HCT116 (cell line): Measurements from ENCODE around the gene APELA. TPM values are rescaled to one million over a fixed set of nuclear protein-coding genes. Genes with fewer than 3 reads are reported as not detected.
A peak's percentile ranks its signal among the peaks of the same experiment; 100 is the strongest.
"Not testable (repeated sequence)": the region's sequence is repeated elsewhere in the genome, so short reads cannot be mapped to it uniquely, and the experiment has no call there.

Source experiments
- ATAC-seq: fragments of 200-7000 bp; cut with Tn5 transposase; 2 replicates; pipeline ENCODE4 v1.9.1; 2020; ENCODE audit warnings: mild to moderate bottlenecking, moderate library complexity
- BruUV-seq: library from RNA; stranded (reverse); fragments of 400-500 nt; replicated peaks from 2 replicates; lab custom pipeline; 2021; lab: Mats Ljungman, UMichigan
- CTCF ChIA-PET: fragments of 300-600 bp; sonication (Branson Sonifier 250); formaldehyde crosslinking; loops from one replicate; lab custom pipeline; 2021; ENCODE audit warnings: antibody characterized with exemption; lab: Charles Lee
- POLR2A ChIA-PET: fragments of 300-600, 350-600 bp; sonication (Branson Sonifier 250); formaldehyde crosslinking; loops from one replicate; lab custom pipeline; 2021; ENCODE audit warnings: antibody characterized with exemption; lab: Charles Lee
- RAD21 ChIA-PET, 2 experiments: fragments of 300-600 bp; sonication (Branson Sonifier 250); formaldehyde crosslinking; loops; one replicate each; lab custom pipeline; 2023; ENCODE audit warnings: low total read pairs in 2 of 2; ENCODE audit not compliant: uncharacterized antibody in 2 of 2, unreplicated experiment in 2 of 2, low non-redundant PET in 1 of 2; lab: Charles Lee
- DNase-seq: peaks from one replicate; pipeline ENCODE4 v3.0.0-alpha.2; 2010; ENCODE audit warnings: low read depth, low spot score
- H2AFZ ChIP-seq: fragments of 200-600 bp; shearing (Covaris generic), sonication (generic); 2 replicates; pipeline ENCODE4 v1.6.1; 2017; ENCODE audit warnings: low read depth, mixed run types, mixed read lengths, antibody characterized with exemption, low read length; ENCODE audit not compliant: poor library complexity, severe bottlenecking
- H3K27ac ChIP-seq: 2 replicates; pipeline ENCODE4 v1.5.1; 2012; ENCODE audit warnings: low read depth, low read length
- H3K27me3 ChIP-seq: fragments of 200-600 bp; sonication (generic); 2 replicates; pipeline ENCODE4 v1.6.1; 2016; ENCODE audit warnings: mixed run types, low read length, mixed read lengths; ENCODE audit not compliant: insufficient read depth
- H3K36me3 ChIP-seq, 2 experiments: fragments of 200-500 bp in 1 of 2; fragments of 200-600 bp in 1 of 2; sonication (Bioruptor generic) in 1 of 2; sonication (generic) in 1 of 2; 2 replicates each; pipeline versions ENCODE4 v1.5.1 to v1.6.1; 2014 to 2016; ENCODE audit warnings: low read length in 2 of 2, inconsistent platforms in 1 of 2, mixed read lengths in 1 of 2, mixed run types in 1 of 2; ENCODE audit not compliant: insufficient read depth in 2 of 2, control insufficient read depth in 1 of 2
- H3K4me1 ChIP-seq, 2 experiments: fragments of 200-600 bp in 1 of 2; sonication (generic) in 1 of 2; 2 replicates each; pipeline versions ENCODE4 v1.5.1 to v1.6.1; 2012 to 2017; ENCODE audit warnings: low read length in 2 of 2, inconsistent platforms in 1 of 2, mild to moderate bottlenecking in 1 of 2, mixed read lengths in 1 of 2, mixed run types in 1 of 2, moderate library complexity in 1 of 2; ENCODE audit not compliant: insufficient read depth in 2 of 2, control insufficient read depth in 1 of 2
- H3K4me2 ChIP-seq: fragments of 200-600 bp; sonication (generic); 2 replicates; pipeline ENCODE4 v1.6.1; 2017; ENCODE audit warnings: mixed run types, low read length, mixed read lengths
- H3K4me3 ChIP-seq, 2 experiments: fragments of 200-600 bp in 1 of 2; sonication (generic) in 1 of 2; replicated peaks in 1 of 2; 2 replicates each; pipeline ENCODE4 v1.5.1; 2011 to 2016; ENCODE audit warnings: low read length in 2 of 2, control low read depth in 1 of 2, low read depth in 1 of 2, mild to moderate bottlenecking in 1 of 2, mixed read lengths in 1 of 2, mixed run types in 1 of 2
- H3K79me2 ChIP-seq: fragments of 200-600 bp; sonication (generic); 2 replicates; pipeline ENCODE4 v1.6.1; 2017; ENCODE audit warnings: mild to moderate bottlenecking, mixed run types, low read length, moderate library complexity, mixed read lengths; ENCODE audit not compliant: insufficient read depth
- H3K9ac ChIP-seq: fragments of 200-600 bp; sonication (generic); 2 replicates; pipeline ENCODE4 v1.6.1; 2016; ENCODE audit warnings: low read length, mixed read lengths
- H3K9me2 ChIP-seq: fragments of 200-600 bp; sonication (generic), shearing (Covaris generic); 2 replicates; pipeline ENCODE4 v1.6.1; 2017; ENCODE audit warnings: mixed run types, mild to moderate bottlenecking, moderate library complexity; ENCODE audit not compliant: insufficient read depth
- H3K9me3 ChIP-seq, 2 experiments: fragments of 200-500 bp in 1 of 2; fragments of 200-600 bp in 1 of 2; sonication (Bioruptor generic) in 1 of 2; sonication (generic) in 1 of 2; 2 replicates each; pipeline ENCODE4 v1.6.1; 2014 to 2017; ENCODE audit warnings: low read length in 2 of 2, mixed read lengths in 2 of 2, inconsistent platforms in 1 of 2, low read depth in 1 of 2, mild to moderate bottlenecking in 1 of 2, mixed run types in 1 of 2, moderate library complexity in 1 of 2; ENCODE audit not compliant: control insufficient read depth in 1 of 2, insufficient read depth in 1 of 2
- H4K20me1 ChIP-seq: fragments of 200-600 bp; sonication (generic), shearing (Covaris generic); 2 replicates; pipeline ENCODE4 v1.6.1; 2017; ENCODE audit warnings: mixed run types, mild to moderate bottlenecking, moderate library complexity; ENCODE audit not compliant: insufficient read depth
- RAD21 ChIP-seq: IDR thresholded peaks from 2 replicates; pipeline ENCODE4 v1.6.1; 2012; ENCODE audit warnings: low read depth, mild to moderate bottlenecking
- intact Hi-C: fragments of 100-400 bp; cut with micrococcal nuclease; formaldehyde crosslinking; loops from 2 replicates; pipeline ENCODE4 v1.10.0; 2022
- total RNA-seq: library from RNA; stranded (reverse); gene quantifications from one replicate; pipeline ENCODE4 v1.2.1, GENCODE V29; 2021; ENCODE audit not compliant: unreplicated experiment
- TF ChIP-seq, protein P1 (sequence below), 3 experiments: fragments of 200-600 bp in 1 of 3; sonication (generic) in 1 of 3; IDR thresholded peaks in 2 of 3; conservative IDR thresholded peaks in 1 of 3; 2 replicates each; pipeline ENCODE4 v1.5.1; 2012 to 2017; ENCODE audit warnings: low read depth in 2 of 3, low read length in 2 of 3, antibody characterized with exemption in 1 of 3, borderline replicate concordance in 1 of 3, control low read depth in 1 of 3, mild to moderate bottlenecking in 1 of 3, mixed read lengths in 1 of 3, mixed run types in 1 of 3, moderate library complexity in 1 of 3; ENCODE audit not compliant: insufficient read depth in 1 of 3

Gene APELA
- total RNA-seq, 1 experiment from 2014 or later: not detected

DNA sequence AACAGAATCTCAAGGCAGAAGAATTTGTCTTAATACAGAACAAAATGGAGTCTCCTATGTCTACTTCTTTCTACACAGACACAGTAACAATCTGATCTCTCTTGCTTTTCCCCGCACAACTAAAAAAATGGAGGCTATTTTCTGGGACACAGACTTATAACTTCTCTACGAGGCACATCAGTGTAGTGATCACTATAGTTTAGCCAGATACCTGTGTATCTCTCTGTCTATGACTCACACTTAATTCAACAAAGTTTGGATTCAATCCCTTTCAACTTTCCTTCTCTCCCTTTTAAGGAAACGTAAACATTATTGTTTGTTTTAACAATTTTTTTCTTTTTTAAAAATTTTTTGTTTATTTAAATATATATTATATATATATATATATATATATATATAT lies 29.4 kb downstream of the APELA start (continued):
- TF ChIP-seq, protein P1, sequence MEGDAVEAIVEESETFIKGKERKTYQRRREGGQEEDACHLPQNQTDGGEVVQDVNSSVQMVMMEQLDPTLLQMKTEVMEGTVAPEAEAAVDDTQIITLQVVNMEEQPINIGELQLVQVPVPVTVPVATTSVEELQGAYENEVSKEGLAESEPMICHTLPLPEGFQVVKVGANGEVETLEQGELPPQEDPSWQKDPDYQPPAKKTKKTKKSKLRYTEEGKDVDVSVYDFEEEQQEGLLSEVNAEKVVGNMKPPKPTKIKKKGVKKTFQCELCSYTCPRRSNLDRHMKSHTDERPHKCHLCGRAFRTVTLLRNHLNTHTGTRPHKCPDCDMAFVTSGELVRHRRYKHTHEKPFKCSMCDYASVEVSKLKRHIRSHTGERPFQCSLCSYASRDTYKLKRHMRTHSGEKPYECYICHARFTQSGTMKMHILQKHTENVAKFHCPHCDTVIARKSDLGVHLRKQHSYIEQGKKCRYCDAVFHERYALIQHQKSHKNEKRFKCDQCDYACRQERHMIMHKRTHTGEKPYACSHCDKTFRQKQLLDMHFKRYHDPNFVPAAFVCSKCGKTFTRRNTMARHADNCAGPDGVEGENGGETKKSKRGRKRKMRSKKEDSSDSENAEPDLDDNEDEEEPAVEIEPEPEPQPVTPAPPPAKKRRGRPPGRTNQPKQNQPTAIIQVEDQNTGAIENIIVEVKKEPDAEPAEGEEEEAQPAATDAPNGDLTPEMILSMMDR (IDR thresholded peaks at IDR 0.05 in 2 of 3, conservative IDR thresholded peaks at IDR 0.05 in 1 of 3; ENCODE audit: borderline replicate concordance in 1 of 3, insufficient read depth in 1 of 3, low read depth in 2 of 3, low read length in 2 of 3): no peak
- TF ChIP-seq, all 23 proteins: peak for 0

DNA sequence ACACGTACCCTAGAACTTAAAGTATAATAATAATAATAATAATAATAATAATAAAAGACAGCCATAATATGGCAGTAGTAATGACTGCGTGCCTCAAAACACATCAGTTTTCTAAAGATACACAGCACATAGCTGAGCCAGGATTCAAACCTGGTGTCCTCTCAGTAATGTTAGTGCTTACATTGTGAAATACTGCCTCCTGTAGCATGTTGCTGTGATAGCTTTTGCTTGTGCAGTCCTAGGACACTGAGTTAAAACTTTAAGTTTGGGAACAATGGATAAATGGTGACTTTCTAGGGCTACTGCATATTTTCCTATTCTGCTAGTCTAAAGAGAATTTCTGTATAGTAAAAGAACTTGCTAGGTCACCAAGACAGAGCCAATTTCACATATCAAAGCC lies 36.5 kb downstream of the APELA start:
- H3K4me3 ChIP-seq, BruUV-seq, H4K20me1 ChIP-seq, DNase-seq, H3K27me3 ChIP-seq, CTCF ChIA-PET, H3K4me1 ChIP-seq, H3K9ac ChIP-seq, H3K79me2 ChIP-seq, H3K9me2 ChIP-seq, intact Hi-C loops, H3K4me2 ChIP-seq, H3K27ac ChIP-seq, POLR2A ChIA-PET, H3K36me3 ChIP-seq, H2AFZ ChIP-seq, RAD21 ChIA-PET, H3K9me3 ChIP-seq: not testable (repeated sequence)
- peak; percentile 29; the same call in 1 of the 2 replicates for TF ChIP-seq RAD21
- TF ChIP-seq, protein P1 (IDR thresholded peaks at IDR 0.05 in 2 of 3, conservative IDR thresholded peaks at IDR 0.05 in 1 of 3; ENCODE audit: borderline replicate concordance in 1 of 3, insufficient read depth in 1 of 3, low read depth in 2 of 3, low read length in 2 of 3): peak in 2 of 3 experiments; percentile 16 to 36; a peak in 3 of 6 replicates
- peak; percentile 67; the same call in 1 of the 2 replicates for ATAC-seq
